NCI-H1694 (cell line): ENCODE results near the gene TMEM168.
"Not testable (repeated sequence)": the region's sequence is repeated elsewhere in the genome, so short reads cannot be mapped to it uniquely, and the experiment has no call there.

Experiments
- DNase-seq: peaks from one replicate; lab custom pipeline; 2025; lab: John Stamatoyannopoulos, UW

Gene TMEM168, protein sequence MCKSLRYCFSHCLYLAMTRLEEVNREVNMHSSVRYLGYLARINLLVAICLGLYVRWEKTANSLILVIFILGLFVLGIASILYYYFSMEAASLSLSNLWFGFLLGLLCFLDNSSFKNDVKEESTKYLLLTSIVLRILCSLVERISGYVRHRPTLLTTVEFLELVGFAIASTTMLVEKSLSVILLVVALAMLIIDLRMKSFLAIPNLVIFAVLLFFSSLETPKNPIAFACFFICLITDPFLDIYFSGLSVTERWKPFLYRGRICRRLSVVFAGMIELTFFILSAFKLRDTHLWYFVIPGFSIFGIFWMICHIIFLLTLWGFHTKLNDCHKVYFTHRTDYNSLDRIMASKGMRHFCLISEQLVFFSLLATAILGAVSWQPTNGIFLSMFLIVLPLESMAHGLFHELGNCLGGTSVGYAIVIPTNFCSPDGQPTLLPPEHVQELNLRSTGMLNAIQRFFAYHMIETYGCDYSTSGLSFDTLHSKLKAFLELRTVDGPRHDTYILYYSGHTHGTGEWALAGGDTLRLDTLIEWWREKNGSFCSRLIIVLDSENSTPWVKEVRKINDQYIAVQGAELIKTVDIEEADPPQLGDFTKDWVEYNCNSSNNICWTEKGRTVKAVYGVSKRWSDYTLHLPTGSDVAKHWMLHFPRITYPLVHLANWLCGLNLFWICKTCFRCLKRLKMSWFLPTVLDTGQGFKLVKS

DNA sequence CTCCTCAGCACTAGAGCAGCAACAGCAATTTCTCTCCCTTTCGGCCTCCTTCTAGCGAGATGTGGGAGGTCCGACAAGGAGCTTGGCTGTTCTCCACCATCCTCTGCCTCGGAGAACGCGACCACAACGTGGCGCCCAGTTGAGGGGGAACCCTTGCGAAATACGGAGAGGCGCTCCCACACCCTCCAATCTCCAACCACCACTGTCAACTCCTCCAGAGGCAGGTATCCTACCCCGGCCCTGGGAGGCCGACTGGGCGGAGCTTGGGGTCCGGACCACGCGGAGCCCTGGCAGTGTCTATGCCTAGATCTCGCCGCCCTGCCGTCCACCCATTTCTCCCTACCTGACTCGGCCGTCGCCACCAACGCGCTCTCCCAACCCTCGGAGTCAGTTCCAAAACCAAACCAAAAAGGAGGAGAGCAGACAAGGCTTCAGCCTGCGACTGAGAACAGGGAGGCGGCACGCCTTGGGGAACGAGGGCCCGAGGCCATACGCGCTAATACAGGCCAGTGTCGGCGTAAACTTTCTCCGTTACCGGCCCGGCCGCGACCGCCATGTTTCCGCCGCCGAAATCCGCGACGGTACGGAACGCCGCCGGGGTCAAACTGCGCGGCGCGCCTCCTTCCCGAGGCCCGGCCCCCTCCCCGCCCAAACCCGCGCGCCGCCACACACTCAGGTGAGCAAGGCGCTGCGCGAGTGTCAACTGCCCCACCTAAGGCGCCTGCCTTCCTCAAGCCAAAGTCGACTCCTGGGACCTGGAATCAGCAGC is at the start of gene TMEM168:
Gene TMEM168, minus strand, starts transcription at position 577 of the 769 bp plus-strand sequence. CDS start 5,568 bp downstream, outside the sequence.
- DNase-seq, result no peak

DNA sequence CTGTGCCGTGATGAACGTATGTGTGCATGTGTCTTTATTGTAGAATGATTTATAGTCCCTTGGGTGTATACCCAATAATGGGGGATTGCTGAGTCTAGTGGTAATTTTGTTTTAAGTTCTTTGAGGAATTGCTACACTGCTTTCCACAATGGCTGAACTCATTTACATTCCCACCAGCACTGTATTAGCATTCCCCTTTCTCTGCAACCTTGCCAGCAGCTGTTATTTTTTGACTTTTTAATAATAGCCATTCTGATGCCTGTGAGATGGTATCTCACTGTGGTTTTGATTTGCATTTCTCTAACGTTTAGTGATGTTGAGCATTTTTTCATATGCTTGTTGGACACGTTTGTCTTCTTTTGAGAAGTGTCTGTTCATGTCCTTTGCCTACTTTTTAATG is 45.7 kb upstream of the TMEM168 start:
- not testable (repeated sequence) for DNase-seq

DNA sequence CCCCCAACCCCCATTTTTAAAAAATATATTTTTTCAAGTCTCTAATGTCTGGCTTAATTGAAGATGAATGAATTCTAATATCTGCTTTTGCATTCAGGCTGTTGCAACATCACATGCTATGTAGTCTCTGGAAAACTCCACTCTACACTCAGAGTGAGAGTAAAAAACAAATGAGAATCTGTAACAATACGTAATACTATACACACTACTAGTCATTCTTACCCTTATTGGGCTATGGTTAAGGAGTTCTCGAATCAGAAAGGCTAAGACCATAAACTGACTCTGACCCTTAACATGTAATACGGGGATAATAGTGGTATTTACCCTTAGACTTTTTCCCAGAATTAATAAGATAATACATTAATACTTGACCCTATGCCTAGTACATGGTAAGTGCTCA is 42.9 kb upstream of the TMEM168 start:
- no peak for DNase-seq

DNA sequence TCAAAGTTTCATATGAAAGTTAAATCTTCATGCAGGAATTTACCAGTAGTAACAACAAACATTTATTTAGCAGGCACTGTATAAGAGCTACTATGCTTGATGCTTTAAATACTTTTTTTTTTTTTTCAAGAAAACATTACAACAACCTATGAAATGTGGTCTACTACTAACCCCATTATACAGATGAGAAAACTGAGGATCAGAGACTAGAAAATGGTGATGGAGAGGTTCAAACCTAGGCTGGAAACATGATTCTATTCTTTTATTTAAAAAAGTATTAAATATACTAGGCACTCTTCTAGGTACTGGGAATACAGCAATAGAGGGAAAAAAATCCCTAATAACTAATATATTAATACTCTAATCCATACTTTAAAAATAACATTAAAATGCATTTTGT is 40.6 kb upstream of the TMEM168 start:
- DNase-seq, result no peak

DNA sequence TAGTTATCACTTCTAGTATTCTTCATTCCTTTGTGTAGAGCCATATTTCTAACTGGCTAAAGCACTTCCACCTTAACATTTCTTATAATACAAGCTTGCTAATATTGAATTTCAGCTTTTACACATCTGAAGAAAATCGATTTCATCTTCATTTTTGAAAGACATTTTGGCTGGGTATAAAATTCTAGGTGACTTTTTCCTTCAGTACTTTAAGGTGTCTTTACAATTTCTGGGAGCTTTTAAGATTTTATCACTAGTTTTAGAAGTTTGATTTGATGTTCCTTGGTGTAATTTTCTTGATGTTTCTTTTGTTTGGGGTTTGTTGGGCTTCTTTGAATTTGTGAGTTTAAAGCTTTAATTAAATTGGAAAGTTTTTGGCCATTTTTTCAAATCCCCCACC is 38.5 kb upstream of the TMEM168 start:
- DNase-seq, result no peak

DNA sequence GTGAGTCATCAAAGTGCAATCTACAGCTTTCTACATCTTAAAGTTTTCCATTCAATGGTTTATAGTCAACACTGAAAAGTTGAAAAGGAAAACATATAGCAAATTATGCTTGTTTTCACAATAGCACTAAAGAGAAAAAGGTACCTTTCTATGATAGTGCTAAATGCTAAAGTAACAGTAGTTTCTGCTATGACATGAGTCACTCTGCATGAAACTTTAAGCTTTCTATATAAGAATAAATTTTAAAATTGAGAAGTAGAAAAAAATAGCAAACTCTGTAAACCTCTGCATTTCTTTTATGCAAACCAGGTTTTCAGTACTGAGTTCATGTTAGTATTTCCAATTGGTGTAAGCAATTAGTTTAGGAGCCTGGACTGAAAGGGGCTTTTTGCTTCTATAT is 31.2 kb upstream of the TMEM168 start:
- DNase-seq, result no peak

DNA sequence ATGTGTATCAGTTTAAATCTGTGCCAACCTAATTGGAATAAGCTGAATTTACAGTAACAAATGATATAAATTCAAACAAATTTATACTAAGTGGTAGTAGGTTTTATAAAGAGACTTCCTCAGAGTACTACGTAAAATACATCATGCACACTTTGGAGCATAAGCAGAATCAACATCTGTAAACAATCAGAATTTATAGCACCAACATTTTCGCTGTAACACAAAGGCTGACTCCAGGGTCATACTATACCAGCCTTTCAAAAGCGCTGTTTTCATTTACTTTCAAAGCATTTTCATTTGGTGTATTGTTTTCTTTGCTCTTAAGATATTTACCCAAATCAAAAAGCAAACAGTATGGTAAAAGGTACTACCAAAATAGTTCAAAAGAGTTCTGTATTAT is 29.3 kb upstream of the TMEM168 start:
- DNase-seq, result no peak

DNA sequence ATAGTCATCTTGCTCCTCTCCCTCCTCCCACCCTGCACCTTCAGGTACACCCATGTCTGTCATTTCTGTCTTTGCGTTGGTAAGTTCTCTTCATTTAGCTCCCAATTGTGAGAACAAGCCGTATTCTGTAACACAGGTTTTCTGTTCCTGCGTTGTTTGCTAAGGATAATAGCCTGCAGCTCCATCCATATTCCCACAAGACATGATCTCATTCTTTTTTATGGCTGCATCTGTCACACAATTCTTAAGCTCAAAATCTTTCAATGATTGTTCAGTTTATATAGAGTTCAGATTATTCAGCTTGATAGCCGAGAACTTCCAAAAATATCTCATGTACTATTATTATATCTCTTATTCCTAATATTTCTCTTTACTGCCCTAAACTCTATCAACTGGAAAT is 16.0 kb upstream of the TMEM168 start:
- DNase-seq, result peak; percentile 26

DNA sequence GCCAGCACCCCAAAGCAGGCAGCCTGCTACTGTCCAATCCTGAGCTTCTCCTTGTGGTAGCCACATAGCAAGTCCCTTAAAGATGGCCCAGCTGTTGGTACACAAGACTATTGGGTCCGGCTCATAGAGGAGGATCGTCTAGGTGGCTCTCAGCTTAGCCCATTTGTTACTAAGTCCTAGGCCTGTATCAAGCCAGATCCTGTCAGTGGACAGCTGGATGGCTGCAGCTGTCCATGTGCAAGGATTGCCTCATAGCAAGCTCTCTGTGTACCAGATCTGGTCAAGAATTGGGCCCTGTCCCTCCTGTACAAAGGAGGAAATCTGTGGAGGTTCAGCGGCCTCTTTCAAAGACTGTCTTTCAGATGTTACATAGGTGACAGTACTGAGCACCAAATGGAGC is 12.2 kb upstream of the TMEM168 start:
- DNase-seq, result no peak

DNA sequence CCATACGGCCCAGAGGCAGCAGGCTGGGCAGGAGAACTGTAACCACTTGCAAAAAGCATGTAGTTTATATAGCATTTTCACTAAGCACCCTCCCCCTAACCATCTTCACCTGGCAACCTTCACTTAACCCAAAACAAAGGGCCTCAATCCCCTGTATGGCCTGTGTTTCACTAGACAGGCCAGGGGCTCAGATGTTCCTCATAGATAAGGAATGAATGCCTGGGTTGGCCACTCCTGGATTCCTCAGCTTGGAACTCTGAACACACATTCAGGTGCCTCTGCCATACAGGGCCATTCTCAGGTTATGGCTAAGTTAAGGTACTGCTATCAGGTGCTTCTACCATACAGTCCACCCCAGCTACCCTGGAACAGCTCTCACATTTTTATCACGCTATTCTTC is 10.3 kb upstream of the TMEM168 start:
- DNase-seq, result no peak

DNA sequence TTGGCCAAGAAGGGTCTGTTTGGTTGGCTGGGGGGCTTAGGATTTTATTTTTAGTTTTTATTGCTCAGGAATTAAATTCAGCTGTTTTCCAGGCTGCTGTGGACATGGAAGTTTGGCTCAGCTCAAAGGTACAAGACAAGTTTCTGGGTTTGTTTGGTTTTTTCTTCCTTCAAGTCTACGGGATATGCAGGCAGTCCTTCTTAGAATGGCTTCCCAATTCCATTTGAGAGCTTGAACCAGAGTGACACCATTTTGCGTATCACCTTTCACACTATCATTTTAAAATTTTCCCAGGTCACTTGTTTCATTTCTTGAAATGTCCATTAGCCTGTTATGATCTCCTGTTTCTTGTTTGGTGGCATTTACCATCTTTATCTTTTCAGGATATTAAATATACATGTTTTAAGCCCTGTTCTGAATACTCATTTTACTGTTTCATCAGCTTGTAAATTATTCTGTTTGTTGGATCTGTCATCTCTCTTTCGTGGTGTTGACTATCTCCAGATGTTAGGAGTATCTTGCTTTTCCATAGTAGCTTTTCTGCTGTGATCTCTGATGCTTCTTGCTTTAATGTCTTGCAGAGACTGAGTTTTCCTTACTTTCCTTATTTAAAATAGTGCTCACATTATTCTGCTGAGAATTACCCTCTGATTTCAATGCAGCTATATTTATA is 9.4 kb upstream of the TMEM168 start:
- DNase-seq, result no peak

DNA sequence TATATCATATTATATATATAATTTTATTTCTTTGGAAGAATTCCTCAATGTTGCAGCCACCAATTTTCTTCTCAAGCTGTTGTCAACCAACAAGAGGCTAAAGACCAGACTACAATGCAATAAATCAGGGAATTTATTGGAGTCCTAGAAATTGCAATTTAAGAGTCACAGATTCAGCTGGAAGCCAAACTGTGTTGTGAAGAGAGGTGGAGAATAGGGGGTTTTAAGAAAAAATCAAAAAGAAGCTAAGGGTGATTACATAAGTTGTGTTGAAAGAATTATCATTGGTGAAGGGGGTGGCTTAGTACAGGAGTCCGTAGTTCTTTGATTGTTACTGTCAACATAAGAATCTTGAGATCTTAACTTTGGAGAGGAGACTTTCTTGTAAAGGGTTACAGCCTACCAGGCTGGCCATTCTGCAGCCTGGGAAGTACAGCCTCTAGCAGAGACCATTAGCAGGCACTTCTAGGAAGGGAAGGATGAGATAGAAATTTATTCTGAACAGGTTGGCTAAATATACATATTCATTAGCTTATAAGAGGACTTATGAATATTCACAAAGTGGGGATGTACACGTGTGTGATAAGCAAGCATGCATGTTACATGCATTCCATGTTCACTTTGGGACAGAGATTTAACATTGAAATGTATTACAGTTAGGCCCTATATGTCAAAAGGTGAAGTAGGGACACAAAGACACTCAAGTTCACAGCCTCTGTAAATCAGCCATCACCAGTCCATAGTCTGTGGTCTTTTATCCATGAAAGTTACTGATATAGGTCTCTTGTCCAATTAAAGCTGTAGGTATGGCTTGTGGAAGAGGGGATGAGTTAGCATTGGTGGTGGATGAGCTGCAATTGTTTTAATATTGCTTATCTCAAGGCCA is 8.3 kb upstream of the TMEM168 start:
- DNase-seq, result no peak

DNA sequence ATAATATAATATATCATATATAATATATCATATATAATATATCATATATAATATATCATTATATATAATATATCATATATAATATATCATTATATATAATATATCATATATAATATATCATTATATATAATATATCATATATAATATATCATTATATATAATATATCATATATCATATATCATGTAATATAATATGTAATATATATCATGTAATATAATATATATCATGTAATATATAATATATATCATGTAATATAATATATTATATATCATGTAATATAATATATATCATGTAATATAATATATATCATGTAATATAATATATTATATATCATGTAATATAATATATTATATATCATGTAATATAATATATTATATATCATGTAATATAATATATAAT is 6.4 kb upstream of the TMEM168 start:
- DNase-seq, result not testable (repeated sequence)

DNA sequence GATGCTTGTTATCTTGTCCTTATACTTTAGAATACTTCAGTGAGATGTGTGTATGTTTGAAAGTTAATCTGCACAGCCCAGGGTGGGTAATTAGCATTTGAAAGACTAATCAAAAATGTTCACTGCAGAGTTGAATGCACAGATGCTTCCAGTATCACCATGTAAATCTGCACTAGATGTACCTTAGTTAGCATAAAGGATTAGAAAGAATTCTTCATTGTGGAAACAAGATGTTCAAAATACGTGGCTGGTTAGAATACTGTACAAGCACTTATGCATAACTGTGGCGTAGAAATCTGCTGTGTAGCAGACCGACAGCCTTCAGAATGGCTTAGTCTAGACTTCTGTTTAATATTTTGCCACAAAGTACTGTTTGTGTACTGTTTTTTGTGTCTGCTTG is 2.2 kb upstream of the TMEM168 start:
- DNase-seq, result no peak

DNA sequence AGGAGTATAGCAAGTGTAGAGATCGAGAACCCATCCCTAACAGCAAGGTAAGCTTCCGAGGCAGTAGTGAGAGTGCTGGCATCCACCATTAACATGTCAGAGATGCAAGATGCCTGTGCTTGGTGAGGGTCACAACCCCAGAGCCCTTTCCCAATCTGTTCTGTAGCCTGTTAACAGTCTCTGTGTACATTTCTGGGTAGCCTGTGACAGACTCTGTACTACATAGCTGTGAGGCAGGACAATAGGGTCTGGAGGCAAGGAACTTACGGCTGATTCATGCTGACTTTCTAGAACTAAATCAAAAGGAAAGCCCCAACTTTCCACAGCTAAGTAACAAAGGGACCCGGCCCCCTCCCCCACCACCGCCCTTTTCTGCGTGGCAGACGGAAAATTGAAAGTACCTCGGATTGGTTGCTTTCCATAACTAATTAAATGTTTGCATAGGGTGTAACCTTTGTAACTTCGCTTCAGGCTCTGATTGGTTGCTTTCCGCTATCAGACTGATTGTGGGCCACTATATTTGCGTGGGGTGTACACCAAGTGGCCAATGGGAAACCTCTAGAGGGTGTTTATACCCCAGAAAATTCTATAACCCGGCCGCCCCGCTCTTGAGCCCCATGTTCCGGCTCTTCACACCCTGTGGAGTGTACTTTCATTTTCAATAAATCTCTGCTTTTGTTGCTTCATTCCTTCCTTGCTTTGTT is 1.4 kb upstream of the TMEM168 start:
- DNase-seq, result no peak

DNA sequence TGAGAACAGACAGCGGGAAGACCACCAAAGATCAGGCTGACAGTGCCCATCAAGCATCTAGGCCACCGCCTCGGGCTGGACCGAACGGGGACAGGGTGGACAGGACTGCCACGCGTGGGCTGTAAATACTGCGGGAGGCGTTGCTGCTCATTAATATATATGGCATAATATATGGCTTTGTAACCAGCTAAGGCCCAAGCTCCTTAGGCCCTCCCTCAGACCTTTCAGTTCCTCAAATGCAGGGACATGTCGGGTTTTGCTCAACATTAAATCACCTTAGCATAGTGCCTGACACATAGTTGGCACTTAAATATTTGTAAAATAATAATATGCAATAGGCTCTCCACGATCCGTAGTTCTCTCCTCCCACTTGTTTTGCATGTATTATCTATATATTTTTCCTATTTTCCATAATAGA is 402 bp upstream of the TMEM168 start:
- no peak for DNase-seq

DNA sequence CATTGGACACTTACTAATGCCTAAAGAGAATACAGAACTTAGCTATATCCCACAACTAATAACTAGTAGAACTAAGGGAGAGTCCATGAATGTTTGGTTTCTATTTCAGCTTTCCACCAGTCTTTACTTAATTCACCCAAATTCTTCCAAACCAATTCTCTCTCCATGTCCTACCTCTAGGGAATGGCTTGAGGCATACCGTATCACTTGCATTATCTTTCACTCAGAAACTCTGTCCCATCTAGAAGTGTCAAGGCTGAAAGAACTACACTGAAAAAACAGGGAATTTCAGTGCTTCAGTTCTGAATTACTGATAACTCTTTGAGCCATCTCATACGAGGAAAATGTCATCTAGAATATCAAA is 758 bp downstream of the TMEM168 start:
- DNase-seq, result no peak

DNA sequence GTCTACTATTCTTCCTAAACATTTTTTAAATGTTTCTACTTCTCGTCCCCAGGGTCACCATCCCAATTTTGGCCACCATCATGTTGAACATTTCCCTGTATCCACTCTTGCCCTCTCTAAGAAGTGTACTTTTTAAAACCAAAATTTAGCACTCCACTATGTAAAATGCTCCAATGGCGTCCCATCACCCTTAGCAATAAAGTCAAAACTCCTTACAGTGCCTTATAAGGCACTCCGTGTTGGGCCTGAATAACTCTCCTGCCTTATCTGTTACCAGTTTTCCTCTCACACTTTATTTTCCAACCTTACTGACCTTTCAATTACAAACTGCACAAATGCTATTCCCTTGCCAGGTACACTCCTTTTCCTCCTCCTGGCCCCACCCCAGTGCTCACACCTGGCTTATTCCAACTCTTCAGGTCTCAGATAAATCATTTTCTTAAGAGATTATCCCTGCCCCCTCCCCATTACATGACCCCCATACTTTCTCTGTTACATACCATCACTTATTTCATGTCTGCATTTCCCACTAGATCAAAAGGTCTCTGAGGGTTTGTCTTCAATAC is 1.3 kb downstream of the TMEM168 start:
- DNase-seq, result no peak

DNA sequence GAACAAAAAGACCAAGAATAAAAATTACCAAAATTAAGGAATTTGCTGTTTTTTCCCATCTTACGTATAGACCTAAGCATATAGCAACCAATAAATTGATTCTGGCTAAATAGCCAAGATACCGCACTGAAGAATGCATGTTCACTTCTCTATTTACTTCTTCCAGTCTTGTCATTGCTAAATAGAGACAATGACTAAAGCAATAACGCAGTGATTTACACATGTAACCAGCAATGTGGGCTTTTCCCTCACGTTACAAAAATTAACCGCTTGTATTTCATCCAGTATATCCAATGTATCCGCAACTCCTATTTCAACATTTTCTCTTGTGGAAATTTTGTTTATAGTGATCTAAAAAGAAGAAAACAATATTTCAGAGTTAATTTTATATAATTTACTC is 5.6 kb downstream of the TMEM168 start:
- DNase-seq, result no peak

DNA sequence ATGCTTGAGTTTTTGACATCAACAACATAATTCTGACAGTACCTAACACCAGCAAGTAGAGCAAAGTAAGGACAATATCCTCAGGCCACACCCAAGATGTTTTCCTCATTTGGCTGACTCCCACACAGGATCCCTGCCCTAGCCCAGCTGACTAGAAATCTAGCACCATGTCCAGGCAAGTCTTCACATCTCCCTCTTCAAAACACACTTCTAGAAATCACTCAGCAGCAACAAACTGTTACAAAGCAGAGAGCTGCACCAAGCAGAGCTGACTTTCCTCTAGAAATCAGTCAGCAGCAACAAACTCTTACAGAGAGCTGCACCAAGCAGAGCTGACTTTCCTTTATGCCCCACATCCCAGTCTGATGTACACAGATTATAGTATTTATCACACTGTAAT is 7.7 kb downstream of the TMEM168 start:
- DNase-seq, result no peak
